ENCODE measurements around the gene SRP68.
A peak's percentile ranks its signal among the peaks of the same experiment; 100 is the strongest.

Gene SRP68

DNA sequence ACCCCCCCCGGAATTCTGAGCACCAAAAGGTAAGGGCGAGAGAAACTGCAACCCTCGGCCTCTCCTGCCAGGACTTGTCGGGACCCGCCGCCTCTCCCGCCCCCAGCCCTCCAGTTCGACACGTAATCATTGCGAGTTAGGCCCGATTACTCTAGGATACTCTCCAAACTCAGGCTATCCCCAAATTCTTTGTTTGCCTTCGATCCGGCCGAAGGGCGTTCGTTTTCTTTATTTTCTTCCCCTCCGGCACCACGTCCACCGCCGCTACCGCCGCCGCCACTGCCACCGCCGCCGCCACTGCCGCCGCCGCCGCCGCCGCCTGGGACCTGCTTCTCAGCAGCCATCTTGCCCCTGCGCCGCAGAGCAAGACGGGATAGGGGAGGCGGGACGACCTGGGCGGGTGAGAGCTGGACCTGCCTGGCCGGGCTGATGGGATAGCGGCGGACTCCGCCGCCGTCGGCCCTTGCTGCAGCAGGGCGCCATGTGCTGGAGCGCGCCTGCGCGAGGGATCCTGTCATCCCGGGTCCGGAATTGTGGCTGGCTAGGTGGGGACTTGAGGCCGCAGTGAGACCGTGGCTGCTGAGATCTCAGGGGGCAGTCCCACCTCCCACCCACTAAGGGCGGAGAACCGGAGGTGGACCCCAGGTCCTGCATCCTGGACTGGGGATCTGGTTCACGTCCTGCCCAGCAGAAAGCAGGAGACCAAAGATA is at the start of gene SRP68:
Gene SRP68, minus strand, starts transcription at position 370 of the 711 bp plus-strand sequence. Its CDS starts 26 bp downstream, at position 344.
- peak; percentile 87 for DNase-seq (ENCODE audit: low spot score)

DNA sequence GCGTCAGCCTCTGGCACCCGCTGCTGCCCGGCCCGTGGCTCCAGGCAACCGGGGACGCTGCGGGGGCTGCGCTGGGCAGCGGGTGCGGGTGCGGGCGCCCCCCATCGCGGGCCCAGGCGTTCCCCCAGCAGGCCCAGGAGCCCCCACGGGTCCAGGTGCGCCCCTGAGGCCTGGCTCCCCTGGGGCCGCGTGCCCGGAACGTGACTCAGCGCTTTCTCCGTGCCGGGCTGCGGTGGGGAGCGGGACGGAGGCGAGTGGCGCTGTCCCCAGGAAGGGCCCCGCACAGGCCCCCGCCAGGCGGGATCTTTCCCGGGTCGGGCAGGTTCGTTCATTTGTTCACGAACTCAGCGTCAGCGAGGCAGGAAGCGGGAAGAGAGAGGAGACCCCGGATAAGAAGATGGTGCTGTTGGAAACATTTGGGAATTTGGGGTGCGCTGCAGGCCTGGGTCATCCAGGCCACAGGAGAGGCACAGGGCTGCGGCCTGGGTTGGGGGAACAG is 49.7 kb upstream of the SRP68 start:
- DNase-seq (ENCODE audit: low spot score): no peak

DNA sequence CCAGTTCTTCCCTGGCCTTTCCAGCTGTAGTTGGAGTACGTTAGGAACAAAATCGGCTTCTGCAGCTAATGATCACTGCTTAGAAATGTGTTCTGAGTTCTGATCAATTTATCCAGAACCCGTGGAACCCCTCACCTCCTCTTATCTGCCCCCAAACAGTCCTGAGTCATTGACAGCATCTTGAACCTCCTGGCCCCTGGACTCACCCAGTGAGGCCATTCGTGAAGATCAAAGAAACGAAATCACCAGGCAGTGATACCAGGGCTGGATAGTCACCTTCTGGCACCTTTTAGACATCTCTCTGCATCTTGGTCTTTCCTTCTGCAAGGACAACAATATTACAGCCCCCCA is 48.3 kb upstream of the SRP68 start:
- no peak for DNase-seq (ENCODE audit: low spot score)

DNA sequence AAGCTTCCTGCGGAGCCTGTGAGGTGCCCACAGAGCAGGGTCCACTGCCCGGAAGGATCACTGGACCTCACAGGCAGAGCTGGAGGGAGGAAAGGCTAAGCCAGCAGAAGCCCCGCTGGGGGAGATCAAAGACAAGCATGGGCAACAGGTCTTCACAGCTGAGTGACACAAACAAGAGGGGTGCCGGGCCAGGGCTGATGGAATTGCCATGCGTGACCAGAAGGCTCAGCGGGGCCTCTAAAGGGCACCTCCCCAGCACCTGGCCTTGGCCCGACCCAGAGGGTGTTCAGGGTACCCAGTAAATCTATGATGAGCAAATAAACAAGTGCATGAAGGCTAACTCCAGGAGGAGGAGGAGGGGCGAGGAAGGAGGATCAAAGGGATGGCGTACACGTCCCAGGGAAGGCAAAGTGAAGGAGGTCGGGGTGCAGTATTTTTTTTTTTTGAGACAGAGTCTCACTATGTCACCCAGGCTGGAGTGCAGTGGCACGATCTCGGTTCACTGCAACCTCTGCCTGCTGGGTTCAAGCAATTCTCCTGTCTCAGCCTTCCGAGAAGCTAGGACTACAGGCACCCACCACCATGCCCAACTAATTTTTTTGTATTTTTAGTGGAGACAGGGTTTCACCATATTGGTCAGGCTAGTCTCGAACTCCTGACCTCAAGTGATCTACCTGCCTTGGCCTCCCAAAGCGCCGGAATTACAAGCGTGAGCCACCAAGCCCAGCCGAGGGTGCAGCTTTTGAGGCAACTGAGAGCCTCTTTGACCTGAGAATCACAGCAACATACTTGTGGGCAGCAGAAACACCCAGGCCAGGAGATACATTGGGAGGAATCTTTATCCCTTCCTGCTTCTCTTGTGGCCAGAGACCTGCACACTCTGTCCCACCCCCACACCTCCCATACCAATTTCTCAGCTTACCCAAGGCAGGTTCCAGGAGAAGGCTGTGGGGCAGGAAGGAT is 47.4 kb upstream of the SRP68 start:
- no peak for DNase-seq (ENCODE audit: low spot score)

DNA sequence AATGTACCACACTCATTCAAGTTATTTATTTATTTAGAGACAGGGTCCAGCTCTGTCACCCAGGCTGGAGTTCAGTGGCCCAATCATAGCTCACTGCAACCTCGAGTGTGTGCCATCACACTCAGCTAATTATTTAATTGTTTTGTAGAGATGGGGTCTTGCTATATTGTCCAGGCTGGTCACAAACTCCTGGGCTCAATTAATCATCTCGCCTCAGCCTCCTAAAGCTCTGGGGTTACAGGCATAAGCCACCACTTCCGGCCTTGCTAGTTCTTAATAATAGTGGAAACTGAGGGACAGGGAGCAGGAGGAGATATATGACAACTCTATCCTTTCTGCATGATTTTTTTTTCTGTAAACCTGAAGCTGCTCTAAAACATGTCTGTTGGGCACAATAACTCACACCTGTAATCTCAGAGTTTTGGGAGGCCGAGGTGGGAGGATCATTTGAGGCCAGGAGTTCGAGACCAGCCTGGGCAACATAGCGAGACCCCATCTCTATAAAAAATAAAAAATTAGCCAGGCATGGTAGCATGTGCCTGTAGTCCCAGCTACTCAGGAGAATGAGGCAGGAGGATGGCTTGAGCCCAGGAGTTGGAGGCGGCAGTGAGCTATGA is 42.9 kb upstream of the SRP68 start:
- no peak for DNase-seq (ENCODE audit: low spot score)

DNA sequence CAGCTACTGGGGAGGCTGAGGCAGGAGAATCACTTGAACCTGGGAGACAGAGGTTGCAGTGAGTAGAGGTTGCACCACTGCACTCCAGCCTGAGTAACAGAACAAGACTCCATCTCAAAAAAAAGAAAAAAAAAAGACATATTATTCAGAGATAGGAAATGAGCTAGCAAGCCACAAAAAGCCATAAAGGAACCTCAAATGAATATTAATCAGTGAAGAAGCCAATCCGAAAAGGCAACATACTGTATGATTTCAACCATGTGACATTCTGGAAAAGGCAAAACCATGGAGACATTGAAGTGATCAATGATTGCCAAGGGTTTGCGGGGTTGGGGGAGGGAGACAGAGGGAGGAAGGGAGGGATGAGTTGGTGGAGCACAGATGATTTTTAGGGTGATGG is 39.6 kb upstream of the SRP68 start:
- DNase-seq (ENCODE audit: low spot score): no peak

DNA sequence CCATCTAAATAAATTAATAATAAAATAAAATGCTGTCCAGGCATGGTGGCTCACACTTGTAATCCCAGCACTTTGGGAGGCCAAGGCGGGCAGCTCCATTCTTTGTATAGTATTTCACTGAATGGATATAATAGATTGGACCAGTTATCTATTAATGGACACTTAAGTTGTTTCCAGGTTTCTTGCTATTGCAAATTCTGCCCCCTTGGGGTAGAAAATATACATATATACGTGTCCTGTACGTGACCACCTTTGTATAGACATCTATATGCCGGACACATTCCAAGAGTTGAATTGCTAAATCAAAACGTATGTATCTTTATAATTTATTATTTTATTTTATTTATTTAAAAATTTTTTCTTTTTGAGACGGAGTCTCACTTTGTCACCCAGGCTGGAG is 35.2 kb upstream of the SRP68 start:
- peak; percentile 61 for DNase-seq (ENCODE audit: low spot score)

DNA sequence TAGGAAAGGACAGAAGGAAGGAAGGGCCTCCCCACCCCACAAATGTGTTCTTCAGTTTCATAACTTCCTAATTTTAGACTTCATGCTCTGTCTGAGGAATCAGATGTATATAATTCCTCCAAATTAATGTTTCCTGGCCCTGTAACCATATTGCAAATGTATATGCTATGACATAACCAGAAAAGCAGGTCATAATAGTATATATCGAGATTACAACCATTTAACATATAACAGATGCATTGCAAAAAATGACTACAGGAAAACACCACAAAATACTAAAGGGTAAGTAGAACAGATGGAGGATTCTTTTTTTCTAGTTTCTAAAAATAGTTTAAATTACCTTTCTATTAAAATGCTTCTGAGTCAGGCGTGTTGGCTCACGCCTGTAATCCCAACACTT is 34.4 kb upstream of the SRP68 start:
- DNase-seq (ENCODE audit: low spot score): no peak

DNA sequence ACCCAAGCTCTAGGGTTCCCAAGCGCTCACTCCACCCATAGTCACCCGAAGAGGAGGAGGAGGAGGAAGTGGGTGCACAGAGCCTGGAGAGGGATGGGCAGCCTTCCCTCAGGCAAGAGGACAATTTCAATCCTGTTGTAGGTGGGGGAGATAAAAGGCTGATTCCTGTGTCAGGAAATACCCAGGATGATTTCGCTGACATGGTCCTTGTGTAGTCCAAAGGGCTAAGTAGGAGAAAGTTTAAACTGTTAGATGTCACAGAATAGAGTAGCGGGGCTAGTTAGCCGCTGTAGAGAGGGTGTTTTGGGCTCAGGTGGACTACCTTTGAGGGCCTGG is 32.5 kb upstream of the SRP68 start:
- no peak for DNase-seq (ENCODE audit: low spot score)

DNA sequence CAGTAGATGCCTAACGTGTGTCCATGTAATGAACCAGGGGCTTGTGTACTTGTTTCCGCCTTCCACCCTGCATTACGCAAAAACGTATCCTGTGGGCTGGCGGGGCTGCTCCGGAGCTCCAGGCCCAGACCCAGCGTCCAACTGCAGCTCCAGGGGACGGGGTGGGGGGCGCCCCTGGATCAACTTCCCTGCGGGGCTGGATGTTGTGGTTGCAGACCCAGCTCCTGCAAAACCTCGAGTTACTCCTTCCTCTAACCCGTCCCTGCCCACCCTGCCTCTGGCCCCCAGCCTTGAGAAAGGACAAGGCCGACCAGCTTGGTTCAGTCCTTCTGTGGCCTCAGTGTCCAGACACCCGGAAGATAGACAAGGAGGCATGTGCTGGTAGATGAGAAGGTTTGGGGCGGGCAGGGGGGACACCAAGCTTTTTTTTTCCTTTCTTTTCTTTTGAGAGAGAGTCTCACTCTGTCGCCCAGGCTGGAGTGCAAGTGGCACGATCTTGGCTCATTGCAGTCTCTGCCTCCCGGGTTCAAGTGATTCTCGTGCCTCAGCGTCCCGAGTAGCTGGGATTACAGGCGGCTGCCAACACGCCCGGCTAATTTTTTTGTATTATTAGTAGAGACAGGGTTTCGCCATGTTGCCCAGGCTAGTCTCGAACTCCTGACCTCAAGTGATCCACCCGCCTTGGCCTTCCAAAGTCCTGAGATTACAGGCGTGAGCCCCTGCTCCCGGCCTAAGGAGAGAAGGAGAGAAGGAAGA is 32.0 kb upstream of the SRP68 start:
- no peak for DNase-seq (ENCODE audit: low spot score)

DNA sequence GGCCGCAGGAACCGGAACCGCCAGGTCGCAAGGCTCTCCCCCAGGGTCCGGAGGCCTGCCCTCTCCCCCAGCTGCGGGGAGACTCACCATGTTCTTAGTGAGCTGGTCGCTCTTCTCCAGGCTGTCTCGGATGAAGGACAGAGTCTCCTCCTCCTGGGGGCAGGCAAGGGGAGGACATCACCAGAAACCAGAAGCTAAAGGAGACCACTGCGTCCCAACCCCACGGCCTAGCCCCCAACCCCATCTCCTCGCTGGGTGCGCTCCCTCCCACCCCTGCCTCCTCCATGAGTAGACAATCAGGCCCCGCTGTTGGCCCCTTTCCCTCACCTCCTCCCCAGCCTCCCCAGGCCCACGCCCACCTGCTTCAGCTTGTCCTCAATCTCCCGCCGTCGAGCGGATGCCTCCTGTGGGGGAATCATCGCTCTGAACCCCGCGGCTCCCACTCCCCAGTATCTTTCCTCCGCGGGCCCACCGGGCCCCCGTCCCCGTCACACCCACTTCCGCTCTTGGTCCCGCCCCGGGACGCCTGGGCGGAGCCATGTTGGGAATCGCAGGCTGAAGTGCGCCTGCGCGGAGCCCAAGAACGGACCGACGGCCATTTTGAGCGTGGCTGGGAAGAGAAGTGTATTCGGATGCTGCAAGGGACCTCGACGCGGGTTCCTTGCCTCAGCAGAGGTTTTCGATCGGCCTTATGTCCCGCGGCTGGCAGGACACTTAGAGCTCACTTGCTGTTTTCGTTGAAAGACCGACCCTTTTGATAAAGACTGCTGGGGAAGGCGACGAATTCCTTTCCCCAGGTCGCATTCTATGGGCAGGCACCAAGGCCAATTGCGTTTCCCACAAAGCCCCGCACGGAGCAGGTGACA is 31.2 kb upstream of the SRP68 start, which contains the start of gene EXOC7:
Gene EXOC7, minus strand, starts transcription at position 514 of the 866 bp plus-strand sequence. Its CDS starts 95 bp downstream, at position 419.
- DNase-seq (ENCODE audit: low spot score): peak; percentile 95

DNA sequence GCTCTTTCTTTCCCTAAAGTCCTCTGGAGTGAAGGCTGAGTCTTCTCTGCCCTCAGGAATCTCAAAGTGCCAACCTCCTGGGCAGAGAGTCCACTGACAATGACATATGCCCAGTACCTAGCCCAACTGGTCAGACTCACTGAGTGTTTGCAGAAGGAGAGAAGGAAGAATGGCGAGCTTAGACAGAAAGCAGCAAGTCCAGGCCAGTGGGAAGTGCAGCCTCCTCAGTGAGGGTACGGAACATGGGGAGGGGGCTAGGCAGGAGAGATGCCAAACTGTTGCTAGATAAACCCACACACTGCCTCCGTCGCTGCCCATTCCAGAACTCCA is 30.6 kb upstream of the SRP68 start:
- no peak for DNase-seq (ENCODE audit: low spot score)

DNA sequence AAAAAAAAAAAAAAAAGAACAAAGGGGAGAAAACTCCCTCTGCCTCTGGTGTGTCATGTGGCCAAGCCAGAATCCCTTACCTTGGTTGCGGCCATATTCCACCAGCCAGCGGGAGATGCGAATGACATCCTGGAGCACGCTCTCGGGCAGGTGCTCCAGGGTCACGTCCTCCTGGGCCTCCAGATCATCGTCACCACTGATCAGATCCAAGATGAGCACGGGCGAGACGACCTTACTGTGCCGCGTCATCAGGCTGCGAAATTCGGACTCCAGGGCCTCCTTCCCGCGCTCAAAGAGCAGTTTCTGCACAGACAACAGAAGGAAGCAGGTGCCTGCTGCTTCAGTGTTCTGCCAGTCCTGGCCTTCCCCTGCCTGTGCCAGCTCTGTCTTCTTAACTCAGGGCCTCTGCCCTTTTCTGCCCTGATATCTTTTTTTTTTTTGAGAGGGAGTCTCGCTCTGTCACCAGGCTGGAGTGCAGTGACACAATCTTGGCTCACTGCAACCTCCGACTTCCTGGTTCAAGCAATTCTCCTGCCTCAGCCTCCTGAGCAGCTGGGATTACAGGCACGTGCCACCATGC is 25.5 kb upstream of the SRP68 start:
- no peak for DNase-seq (ENCODE audit: low spot score)

DNA sequence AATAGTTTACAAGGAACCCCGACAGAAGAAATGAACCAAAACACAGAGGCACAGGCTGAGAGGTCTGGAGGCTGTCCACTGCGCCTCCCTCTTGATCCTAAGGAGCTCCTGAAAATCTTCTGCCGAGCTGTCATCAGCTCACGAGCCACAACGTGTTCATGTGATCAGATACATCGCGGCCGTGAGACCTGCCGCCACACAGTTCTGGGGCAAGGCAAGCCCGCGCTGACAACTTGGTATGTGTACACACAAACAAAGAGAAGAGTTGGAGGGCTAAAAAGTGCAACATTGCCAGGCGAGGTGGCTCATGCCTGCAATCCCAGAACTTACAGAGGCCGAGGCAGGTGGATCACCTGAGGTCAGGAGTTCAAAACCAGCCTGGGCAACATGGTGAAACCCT is 23.6 kb upstream of the SRP68 start:
- no peak for DNase-seq (ENCODE audit: low spot score)

DNA sequence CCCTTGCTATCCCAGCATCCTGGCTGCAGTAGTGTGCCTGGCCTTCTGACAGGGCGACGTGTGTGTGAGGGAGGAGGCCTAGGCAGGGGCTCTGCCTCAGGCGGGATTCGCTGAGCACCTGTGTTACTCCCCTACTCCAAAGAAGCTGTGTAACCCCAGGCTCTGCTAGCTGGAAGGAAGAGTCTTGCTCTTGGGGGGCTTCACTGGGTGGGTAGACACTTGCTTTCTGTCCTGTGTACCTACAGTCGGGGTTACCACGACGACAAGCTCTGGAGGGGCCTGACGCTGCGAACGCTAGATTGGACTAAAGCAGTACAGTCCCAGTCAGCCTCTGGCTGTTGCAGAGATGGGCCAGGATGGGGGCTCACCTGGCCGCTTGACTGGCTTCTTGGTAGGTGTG is 21.7 kb upstream of the SRP68 start:
- no peak for DNase-seq (ENCODE audit: low spot score)

DNA sequence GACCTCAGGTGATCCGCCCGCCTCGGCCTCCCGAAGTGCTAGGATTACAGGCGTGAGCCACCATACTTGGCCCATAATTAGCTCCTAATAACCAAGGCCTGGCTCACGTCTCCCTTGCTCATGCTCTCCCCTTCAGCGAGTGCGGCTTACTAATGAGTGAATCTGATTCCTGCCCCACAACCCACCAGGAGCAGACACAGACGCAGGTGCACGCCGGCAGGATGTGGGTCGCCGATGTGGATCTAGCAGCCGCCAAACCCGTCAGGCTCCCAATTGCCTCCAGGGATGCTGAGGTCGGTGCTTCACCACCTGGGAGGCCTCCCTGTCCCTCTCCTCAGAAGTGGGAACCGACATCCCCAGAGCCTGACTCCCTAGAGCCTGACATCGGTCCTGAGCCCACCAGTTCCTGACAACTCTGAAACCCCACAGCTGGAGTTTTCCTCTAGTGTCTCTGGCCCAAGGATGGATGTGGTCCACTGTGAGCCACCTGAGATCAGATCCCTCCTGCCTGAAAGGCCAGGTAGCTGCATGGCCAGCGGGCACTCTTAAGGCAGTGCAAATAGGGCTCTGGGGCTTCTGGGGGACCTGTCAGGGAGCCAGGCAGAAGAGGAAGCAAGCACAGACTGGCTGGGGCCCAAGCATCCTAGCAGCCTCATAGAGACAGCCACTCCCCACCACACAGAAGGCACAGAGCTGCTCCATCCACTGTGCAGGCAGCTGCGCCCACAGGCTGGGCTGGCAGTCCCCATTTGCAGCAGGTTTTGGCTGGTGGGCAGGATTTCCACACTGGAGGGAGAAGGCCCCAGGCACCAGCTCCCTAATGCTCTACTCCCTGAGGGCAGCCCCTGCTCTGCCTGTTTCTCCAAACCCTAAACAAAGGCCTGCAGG is 20.5 kb upstream of the SRP68 start:
- DNase-seq (ENCODE audit: low spot score): no peak

DNA sequence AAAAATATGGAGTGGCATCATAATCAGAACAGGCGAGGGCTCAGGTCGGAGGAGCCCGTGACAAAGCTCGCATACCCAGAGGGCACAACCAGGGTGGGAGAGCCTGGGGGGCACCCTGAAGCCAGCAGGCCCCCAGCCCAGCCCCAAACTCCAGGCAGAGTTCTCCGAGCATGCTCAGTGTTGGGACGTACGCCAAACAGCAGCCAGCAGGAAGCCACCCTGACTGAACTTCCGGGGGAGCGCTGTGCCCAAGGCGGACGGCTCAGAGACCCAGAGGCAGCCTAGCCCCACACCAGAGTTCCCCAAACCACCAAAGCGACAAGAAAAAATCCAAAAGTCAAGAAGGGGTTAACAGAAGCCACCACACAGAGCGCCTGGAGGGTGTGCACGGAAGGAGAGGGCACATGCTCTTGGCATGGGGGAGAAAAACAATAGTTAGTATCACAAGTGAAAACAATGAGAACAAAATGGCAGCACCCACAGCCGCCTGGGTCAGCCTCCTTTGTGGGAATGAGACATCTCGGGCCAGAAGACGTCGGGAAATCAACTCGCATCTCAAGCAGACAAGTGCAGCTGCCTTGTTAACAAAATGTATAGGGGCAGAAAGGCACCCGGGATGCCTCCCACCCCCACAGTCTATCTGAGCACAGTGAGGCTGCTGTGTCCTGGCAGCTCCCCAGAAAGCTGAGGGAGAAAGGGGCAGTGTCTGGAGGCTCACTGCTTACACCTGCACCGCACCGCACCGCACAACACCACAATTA is 19.4 kb upstream of the SRP68 start:
- DNase-seq (ENCODE audit: low spot score): no peak

DNA sequence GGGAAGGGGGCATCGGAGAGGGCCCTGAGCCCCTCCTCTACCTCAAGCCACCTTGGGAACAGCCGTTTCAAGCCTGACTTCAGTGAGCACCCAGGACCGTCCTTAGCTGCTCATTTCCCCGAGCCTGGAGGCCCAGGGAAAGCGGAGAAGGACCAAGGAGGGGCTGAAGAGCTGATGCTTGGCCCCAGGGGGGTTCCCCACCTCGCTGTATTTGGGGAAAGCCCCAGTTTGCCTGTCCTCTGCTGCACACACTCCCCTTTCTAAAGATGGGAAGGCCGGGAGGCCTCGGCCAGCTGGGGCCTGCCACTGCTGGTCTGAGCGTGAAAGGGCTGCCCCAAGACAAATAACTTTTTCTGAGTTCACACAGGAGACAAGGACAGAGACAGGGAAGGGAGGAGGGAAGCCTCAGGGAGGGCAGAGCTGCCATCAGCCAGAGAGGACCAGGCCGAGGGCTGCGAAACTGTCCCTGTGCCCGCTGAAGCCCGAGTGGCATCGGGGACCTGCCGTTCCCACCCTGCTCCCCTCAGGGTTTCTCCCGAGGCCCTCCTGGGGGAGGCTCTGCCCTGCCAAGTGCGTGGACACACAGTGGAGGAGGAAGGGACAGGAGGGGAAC is 18.3 kb upstream of the SRP68 start:
- DNase-seq (ENCODE audit: low spot score): no peak

All from hematopoietic multipotent progenitor cell treated with erythropoietin and hydrocortisone succinate and interleukin-3 and kit ligand, for 15 days (in vitro differentiated cells).